Measurements from ENCODE around the gene POLR3B. TPM values are rescaled to one million over a fixed set of nuclear protein-coding genes. Genes with fewer than 3 reads are reported as not detected.

The POLR3B gene
- total and polyA plus RNA-seq, 12 donors: 2.0 to 12.0 (median 9.2) TPM

- intact Hi-C loops (cut with DNase I): no loop called here
- 92 to 94% methylated on average over 5 of the region's 5 CpGs for WGBS, 2 donors
- H3K27ac ChIP-seq: no peak overlapping the region
These were observed 132.7 kb downstream of the POLR3B start for GRCh38 chr12:106490264-106490663.

GRCh38 chr12:106492857-106493256 is 135.3 kb downstream of the POLR3B start:
- no peak overlapping the region for H3K4me3 ChIP-seq
- H3K36me3 ChIP-seq: peaks cover 0 to 24% (median 10%) of the 10 kb centered on the region in 9 donors
- ATAC-seq (no peak), DNase-seq (no peak)
- no peak overlapping the region for H3K27ac ChIP-seq
- no peaks in the 10 kb centered on the region for H3K4me1 ChIP-seq
- 85 to 88% methylated on average over 2 of the region's 2 CpGs for WGBS, 2 donors
- H3K9me3 ChIP-seq: no peaks in the 10 kb centered on the region
- no peaks in the 10 kb centered on the region for H3K27me3 ChIP-seq
- intact Hi-C loops (cut with DNase I): no loop called here
- TF ChIP-seq CTCF (IDR thresholded peaks at IDR 0.05): no peak

More at GRCh38 chr12:106490264-106490663, 132.7 kb downstream of the POLR3B start:
- no peak for ATAC-seq
- Histone ChIP-seq H3K9me3 (no peaks in the 10 kb centered on the region), H3K4me1 (no peaks in the 10 kb centered on the region), H3K36me3 (no peaks in the 10 kb centered on the region), H3K27me3 (no peaks in the 10 kb centered on the region), H3K4me3 (no peak overlapping the region)
- no peak for DNase-seq
- no peak for TF ChIP-seq CTCF (IDR thresholded peaks at IDR 0.05)

GRCh38 chr12:106493531-106493930 is 136.0 kb downstream of the POLR3B start:
- H3K27me3 ChIP-seq: no peaks in the 10 kb centered on the region
- H3K27ac ChIP-seq: no peak overlapping the region
- H3K36me3 ChIP-seq: peaks cover 0 to 29% (median 10%) of the 10 kb centered on the region in 9 donors
- H3K9me3 ChIP-seq: no peaks in the 10 kb centered on the region
- ATAC-seq (no peak), DNase-seq (no peak)
- TF ChIP-seq CTCF (IDR thresholded peaks at IDR 0.05): no peak
- intact Hi-C loops (cut with DNase I): no loop called here
- 74 to 79% methylated on average over 4 of the region's 4 CpGs for WGBS, 2 donors
- no peak overlapping the region for H3K4me3 ChIP-seq
- no peaks in the 10 kb centered on the region for H3K4me1 ChIP-seq

- ATAC-seq (no peak), DNase-seq (no peak)
- Histone ChIP-seq H3K27me3 (no peaks in the 10 kb centered on the region), H3K4me3 (no peak overlapping the region), H3K9me3 (no peaks in the 10 kb centered on the region), H3K27ac (no peak overlapping the region), H3K4me1 (no peaks in the 10 kb centered on the region), H3K36me3 (peaks cover 0 to 47% (median 17%) of the 10 kb centered on the region in 9 donors)
- no peak for TF ChIP-seq CTCF (IDR thresholded peaks at IDR 0.05)
- WGBS, 2 donors: 86 to 90% methylated on average over 5 of the region's 5 CpGs
- intact Hi-C loops (cut with DNase I): no loop called here
These were observed 137.9 kb downstream of the POLR3B start for GRCh38 chr12:106495354-106495965.
